HEK293 (cell line): ENCODE results near the gene MUC15.

Source experiments
- CTCF ChIA-PET: fragments of 350-600 bp; formaldehyde crosslinking; extraction: SDS; loops from one replicate; lab custom pipeline; 2021; ENCODE audit warnings: antibody characterized with exemption; lab: Yijun Ruan, JAX
- POLR2A ChIA-PET: fragments of 300-600 bp; formaldehyde crosslinking; extraction: SDS; loops from one replicate; lab custom pipeline; 2020; ENCODE audit warnings: antibody characterized with exemption, inconsistent platforms; lab: Yijun Ruan, JAX
- H3K27ac ChIP-seq: fragments of 200-500 bp; sonication (Bioruptor generic); 2 replicates; pipeline ENCODE4 v1.5.1; 2014; ENCODE audit warnings: low read depth, low read length, control low read depth, inconsistent platforms; ENCODE audit errors: extremely low read depth
- H3K36me3 ChIP-seq, 2 experiments: fragments of 200-500 bp in 1 of 2; sonication (Bioruptor generic) in 1 of 2; 1 replicate in 1 of 2; 2 replicates in 1 of 2; pipeline ENCODE4 v1.5.1; 2014 to 2017; ENCODE audit warnings: inconsistent platforms in 2 of 2, low read length in 2 of 2; ENCODE audit not compliant: control insufficient read depth in 2 of 2, insufficient read depth in 1 of 2
- H3K4me1 ChIP-seq: fragments of 200-500 bp; sonication (Bioruptor generic); 2 replicates; pipeline ENCODE4 v1.5.1; 2014; ENCODE audit warnings: mild to moderate bottlenecking, low read length, inconsistent platforms; ENCODE audit not compliant: control insufficient read depth, insufficient read depth
- H3K4me3 ChIP-seq: 2 replicates; pipeline ENCODE4 v1.5.1; 2011; ENCODE audit warnings: low read depth, mild to moderate bottlenecking, control low read depth, low read length, moderate library complexity
- H3K9me3 ChIP-seq: fragments of 200-500 bp; sonication (Bioruptor generic); 2 replicates; pipeline ENCODE4 v1.5.1; 2014; ENCODE audit warnings: low read depth, low read length, inconsistent platforms; ENCODE audit not compliant: control insufficient read depth, insufficient read depth
- BCL11A ChIP-seq: fragments of 450-650 bp; formaldehyde crosslinking; IDR thresholded peaks from 2 replicates; pipeline ENCODE4 v1.5.1; 2016; ENCODE audit warnings: low read depth, missing biosample characterization, missing genetic modification characterization
- BCL6B ChIP-seq: fragments of 450-650 bp; formaldehyde crosslinking; IDR thresholded peaks from 2 replicates; pipeline ENCODE4 v1.5.1; 2017; ENCODE audit warnings: missing biosample characterization, missing genetic modification characterization
- KLF9 ChIP-seq: fragments of 450-650 bp; formaldehyde crosslinking; IDR thresholded peaks from 2 replicates; pipeline ENCODE4 v1.5.1; 2016; ENCODE audit warnings: missing biosample characterization, missing genetic modification characterization, low read depth
- ZFP3 ChIP-seq: fragments of 450-650 bp; formaldehyde crosslinking; IDR thresholded peaks from 2 replicates; pipeline ENCODE4 v1.5.1; 2016; ENCODE audit warnings: low read depth, missing biosample characterization, missing genetic modification characterization
- ZNF140 ChIP-seq: fragments of 450-650 bp; formaldehyde crosslinking; IDR thresholded peaks from 2 replicates; pipeline ENCODE4 v1.5.1; 2016; ENCODE audit warnings: missing biosample characterization, missing genetic modification characterization
- ZNF16 ChIP-seq: fragments of 450-650 bp; formaldehyde crosslinking; IDR thresholded peaks from 2 replicates; pipeline ENCODE4 v1.5.1; 2016; ENCODE audit warnings: low read depth, missing biosample characterization, missing genetic modification characterization
- ZNF169 ChIP-seq: fragments of 450-650 bp; formaldehyde crosslinking; IDR thresholded peaks from 2 replicates; pipeline ENCODE4 v1.5.1; 2016; ENCODE audit warnings: missing biosample characterization, missing genetic modification characterization
- ZNF362 ChIP-seq: fragments of 450-650 bp; formaldehyde crosslinking; IDR thresholded peaks from 2 replicates; pipeline ENCODE4 v1.5.1; 2016; ENCODE audit warnings: missing biosample characterization, missing genetic modification characterization
- ZNF366 ChIP-seq: fragments of 450-650 bp; formaldehyde crosslinking; conservative IDR thresholded peaks from 2 replicates; pipeline ENCODE4 v1.5.1; 2016; ENCODE audit warnings: missing biosample characterization, missing genetic modification characterization
- ZNF423 ChIP-seq: fragments of 450-650 bp; formaldehyde crosslinking; IDR thresholded peaks from 2 replicates; pipeline ENCODE4 v1.5.1; 2016; ENCODE audit warnings: missing biosample characterization, missing genetic modification characterization
- ZNF473 ChIP-seq: fragments of 450-650 bp; formaldehyde crosslinking; IDR thresholded peaks from 2 replicates; pipeline ENCODE4 v1.5.1; 2017; ENCODE audit warnings: missing biosample characterization, missing genetic modification characterization
- ZNF555 ChIP-seq: fragments of 450-650 bp; formaldehyde crosslinking; conservative IDR thresholded peaks from 2 replicates; pipeline ENCODE4 v1.5.1; 2017; ENCODE audit warnings: missing biosample characterization, mild to moderate bottlenecking, missing genetic modification characterization, inconsistent platforms
- ZNF580 ChIP-seq: fragments of 450-650 bp; formaldehyde crosslinking; IDR thresholded peaks from 2 replicates; pipeline ENCODE4 v1.5.1; 2016; ENCODE audit warnings: missing biosample characterization, missing genetic modification characterization
- ZNF76 ChIP-seq: fragments of 450-650 bp; formaldehyde crosslinking; IDR thresholded peaks from 2 replicates; pipeline ENCODE4; 2016; ENCODE audit warnings: low read depth, missing biosample characterization, missing genetic modification characterization, borderline replicate concordance
- TF ChIP-seq, protein P1 (sequence below): fragments of 450-650 bp; formaldehyde crosslinking; IDR thresholded peaks from 2 replicates; pipeline ENCODE4 v1.5.1; 2017; ENCODE audit warnings: missing biosample characterization, missing genetic modification characterization
- TF ChIP-seq, protein P2 (sequence below): fragments of 450-650 bp; formaldehyde crosslinking; optimal IDR thresholded peaks from 2 replicates; pipeline ENCODE3; 2016; ENCODE audit warnings: missing biosample characterization, mild to moderate bottlenecking, missing genetic modification characterization

The MUC15 gene, protein sequence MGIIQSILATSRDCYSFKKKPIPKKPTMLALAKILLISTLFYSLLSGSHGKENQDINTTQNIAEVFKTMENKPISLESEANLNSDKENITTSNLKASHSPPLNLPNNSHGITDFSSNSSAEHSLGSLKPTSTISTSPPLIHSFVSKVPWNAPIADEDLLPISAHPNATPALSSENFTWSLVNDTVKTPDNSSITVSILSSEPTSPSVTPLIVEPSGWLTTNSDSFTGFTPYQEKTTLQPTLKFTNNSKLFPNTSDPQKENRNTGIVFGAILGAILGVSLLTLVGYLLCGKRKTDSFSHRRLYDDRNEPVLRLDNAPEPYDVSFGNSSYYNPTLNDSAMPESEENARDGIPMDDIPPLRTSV

GRCh38 chr11:26571861-26572654 is at the start of gene MUC15:
Gene MUC15, minus strand, starts transcription at chr11:26572263. Its CDS starts 5,169 bp downstream, at chr11:26567094.
- Histone ChIP-seq H3K9me3 (no peaks in the 10 kb centered on the region), H3K4me1 (no peaks in the 10 kb centered on the region), H3K36me3 (no peaks in the 10 kb centered on the region), H3K4me3 (no peak within 1 kb of the TSS), H3K27ac (no peak within 1 kb of the TSS)
- TF ChIP-seq ZNF423 (tag by site-specific recombination) (no peak), ZNF366 (tag by site-specific recombination) (no peak), BCL11A (tag by site-specific recombination) (no peak), ZNF16 (tag by site-specific recombination) (no peak), ZNF555 (tag by site-specific recombination) (no peak), ZNF580 (tag by site-specific recombination) (no peak), BCL6B (tag by site-specific recombination) (no peak), KLF9 (tag by site-specific recombination) (no peak), ZNF169 (no peak)
- TF ChIP-seq, protein P1, sequence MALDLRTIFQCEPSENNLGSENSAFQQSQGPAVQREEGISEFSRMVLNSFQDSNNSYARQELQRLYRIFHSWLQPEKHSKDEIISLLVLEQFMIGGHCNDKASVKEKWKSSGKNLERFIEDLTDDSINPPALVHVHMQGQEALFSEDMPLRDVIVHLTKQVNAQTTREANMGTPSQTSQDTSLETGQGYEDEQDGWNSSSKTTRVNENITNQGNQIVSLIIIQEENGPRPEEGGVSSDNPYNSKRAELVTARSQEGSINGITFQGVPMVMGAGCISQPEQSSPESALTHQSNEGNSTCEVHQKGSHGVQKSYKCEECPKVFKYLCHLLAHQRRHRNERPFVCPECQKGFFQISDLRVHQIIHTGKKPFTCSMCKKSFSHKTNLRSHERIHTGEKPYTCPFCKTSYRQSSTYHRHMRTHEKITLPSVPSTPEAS, result no peak
- TF ChIP-seq, protein P2, sequence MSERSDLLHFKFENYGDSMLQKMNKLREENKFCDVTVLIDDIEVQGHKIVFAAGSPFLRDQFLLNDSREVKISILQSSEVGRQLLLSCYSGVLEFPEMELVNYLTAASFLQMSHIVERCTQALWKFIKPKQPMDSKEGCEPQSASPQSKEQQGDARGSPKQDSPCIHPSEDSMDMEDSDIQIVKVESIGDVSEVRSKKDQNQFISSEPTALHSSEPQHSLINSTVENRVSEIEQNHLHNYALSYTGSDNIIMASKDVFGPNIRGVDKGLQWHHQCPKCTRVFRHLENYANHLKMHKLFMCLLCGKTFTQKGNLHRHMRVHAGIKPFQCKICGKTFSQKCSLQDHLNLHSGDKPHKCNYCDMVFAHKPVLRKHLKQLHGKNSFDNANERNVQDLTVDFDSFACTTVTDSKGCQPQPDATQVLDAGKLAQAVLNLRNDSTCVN (tag by site-specific recombination), result no peak
- CTCF ChIA-PET, result interaction anchor here (0.5 kb wide), 1 partner anchor 93 kb away, joined by 3 read pairs; no protein-coding TSS in a partner anchor
- POLR2A ChIA-PET, result no interaction called here

DNA sequence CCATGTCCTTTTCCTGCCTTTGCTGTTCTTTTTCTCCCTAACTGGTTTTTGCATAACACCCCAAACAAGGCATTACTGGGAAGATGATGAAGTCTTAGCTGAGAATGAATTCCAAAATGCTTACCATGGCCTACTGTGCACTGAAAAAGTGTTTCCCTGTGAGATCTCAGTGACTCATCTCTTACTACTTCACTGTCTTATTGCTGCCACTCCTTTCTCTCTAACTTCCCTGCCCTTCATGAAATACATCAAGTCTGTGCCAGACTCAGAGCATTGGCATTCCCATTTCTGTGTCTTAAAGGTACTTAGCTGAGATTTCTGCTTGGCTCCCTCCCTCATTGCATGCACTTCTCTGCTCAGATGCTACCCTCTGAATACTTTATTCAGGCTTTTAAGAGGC is 49.1 kb upstream of the MUC15 start:
- Histone ChIP-seq H3K9me3 (no peaks in the 10 kb centered on the region), H3K36me3 (no peaks in the 10 kb centered on the region)
- POLR2A ChIA-PET, result no interaction called here
- TF ChIP-seq ZNF362 (tag by site-specific recombination), result no peak
- TF ChIP-seq ZNF76 (tag by site-specific recombination), result no peak
- no peak for TF ChIP-seq ZNF473 (tag by site-specific recombination)
- TF ChIP-seq ZNF140, result no peak
- TF ChIP-seq ZFP3, result no peak
- TF ChIP-seq, all 188 proteins: peak for 0
- CTCF ChIA-PET, result no interaction called here
- H3K4me1 ChIP-seq, result peaks cover 7% of the 10 kb centered on the region; the same call in 1 of the 2 replicates
- no peak overlapping the region for H3K27ac ChIP-seq
- H3K4me3 ChIP-seq, result no peak overlapping the region
